Measurements from ENCODE around the gene AGFG2. TPM values are rescaled to one million over a fixed set of nuclear protein-coding genes. Genes with fewer than 3 reads are reported as not detected.

The AGFG2 gene
- total RNA-seq, 4 donors from 2014 or later, result 47.1 to 62.7 (median 58.6) TPM

DNA sequence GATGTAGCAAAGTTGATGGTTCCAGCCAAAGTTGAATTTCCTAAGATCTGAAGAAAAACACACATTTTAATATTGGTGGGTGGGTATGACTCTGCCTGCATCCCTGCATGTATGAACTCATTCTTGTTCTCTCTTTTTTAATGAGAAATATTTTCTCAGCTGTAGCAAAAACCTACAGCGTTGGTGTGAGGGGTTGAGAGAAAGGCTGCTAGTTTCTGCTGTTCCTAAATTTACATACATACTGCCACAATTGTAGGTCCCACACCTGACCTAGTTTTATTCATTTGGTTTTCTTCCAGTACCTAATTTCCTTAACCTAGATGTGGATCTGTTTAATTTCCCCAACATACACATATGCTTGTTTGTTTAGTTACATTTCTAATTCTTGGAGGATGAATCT lies 4.6 kb downstream of the AGFG2 start:
- intact Hi-C loops (cut with DNase I; ENCODE audit: low total_unique reads), result no loop called here
- no peak for DNase-seq (ENCODE audit: low spot score in 2 of 2)
- TF ChIP-seq, protein P1, sequence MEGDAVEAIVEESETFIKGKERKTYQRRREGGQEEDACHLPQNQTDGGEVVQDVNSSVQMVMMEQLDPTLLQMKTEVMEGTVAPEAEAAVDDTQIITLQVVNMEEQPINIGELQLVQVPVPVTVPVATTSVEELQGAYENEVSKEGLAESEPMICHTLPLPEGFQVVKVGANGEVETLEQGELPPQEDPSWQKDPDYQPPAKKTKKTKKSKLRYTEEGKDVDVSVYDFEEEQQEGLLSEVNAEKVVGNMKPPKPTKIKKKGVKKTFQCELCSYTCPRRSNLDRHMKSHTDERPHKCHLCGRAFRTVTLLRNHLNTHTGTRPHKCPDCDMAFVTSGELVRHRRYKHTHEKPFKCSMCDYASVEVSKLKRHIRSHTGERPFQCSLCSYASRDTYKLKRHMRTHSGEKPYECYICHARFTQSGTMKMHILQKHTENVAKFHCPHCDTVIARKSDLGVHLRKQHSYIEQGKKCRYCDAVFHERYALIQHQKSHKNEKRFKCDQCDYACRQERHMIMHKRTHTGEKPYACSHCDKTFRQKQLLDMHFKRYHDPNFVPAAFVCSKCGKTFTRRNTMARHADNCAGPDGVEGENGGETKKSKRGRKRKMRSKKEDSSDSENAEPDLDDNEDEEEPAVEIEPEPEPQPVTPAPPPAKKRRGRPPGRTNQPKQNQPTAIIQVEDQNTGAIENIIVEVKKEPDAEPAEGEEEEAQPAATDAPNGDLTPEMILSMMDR (IDR thresholded peaks at IDR 0.05), result no peak
- no peak for TF ChIP-seq POLR2A (IDR thresholded peaks at IDR 0.05)
- WGBS, 2 donors, result 53% methylated on average over 1 of the region's 1 CpG
- no peak overlapping the region for H3K4me3 ChIP-seq (ENCODE audit: low read depth, poor library complexity, severe bottlenecking)

DNA sequence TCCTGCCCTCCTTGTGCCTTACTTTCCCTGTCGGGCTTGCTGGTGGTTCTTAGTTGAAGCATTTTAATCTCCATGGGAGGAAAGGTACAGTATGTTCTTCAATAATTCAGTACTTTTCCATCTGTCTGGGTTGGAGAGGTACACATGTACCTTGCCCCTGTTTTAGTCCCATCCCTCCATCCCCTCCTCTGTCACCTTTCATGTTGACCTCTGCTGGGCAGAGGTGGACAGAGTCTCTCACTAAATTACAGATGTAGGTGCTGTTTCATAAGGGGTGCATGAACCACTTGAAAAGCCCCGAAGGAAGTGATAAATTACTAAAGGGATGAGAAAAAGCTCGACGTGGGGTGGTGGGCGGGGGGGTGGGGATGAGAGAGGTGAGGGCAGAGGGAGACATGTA lies 5.4 kb downstream of the AGFG2 start:
- no peak overlapping the region for H3K4me3 ChIP-seq (ENCODE audit: low read depth, poor library complexity, severe bottlenecking)
- DNase-seq (ENCODE audit: low spot score in 2 of 2), result no peak
- intact Hi-C loops (cut with DNase I; ENCODE audit: low total_unique reads), result no loop called here
- TF ChIP-seq POLR2A (IDR thresholded peaks at IDR 0.05), result no peak
- TF ChIP-seq, protein P1 (IDR thresholded peaks at IDR 0.05), result no peak
- 37 to 46% methylated on average over 5 of the region's 5 CpGs for WGBS, 2 donors

DNA sequence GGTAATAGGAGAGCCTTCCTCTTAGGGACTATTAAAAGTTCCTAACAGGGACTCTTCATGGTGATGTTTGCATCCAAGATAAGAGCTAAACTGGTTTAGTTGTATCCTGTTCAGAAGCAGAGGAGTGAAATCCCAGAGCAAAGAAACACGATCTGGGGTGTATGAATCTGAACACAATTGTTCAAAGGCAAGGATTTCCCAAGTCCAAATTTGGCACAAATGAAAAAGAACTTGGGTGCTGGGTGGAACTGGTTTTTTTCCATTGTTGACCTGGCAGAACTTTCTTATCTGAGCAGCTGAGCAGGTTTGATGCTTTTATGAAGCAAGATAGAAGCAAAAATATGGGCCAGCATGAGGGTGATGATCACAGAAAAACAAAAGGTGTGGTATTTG lies 6.0 kb downstream of the AGFG2 start:
- WGBS, 2 donors, result 7 to 24% methylated on average over 1 of the region's 1 CpG
- intact Hi-C loops (cut with DNase I; ENCODE audit: low total_unique reads), result loop anchor here (5.0 kb wide), 1 partner anchor 127 kb away; the partner anchor contains the start of gene GNB2
- no peak for DNase-seq (ENCODE audit: low spot score in 2 of 2)
- no peak for TF ChIP-seq POLR2A (IDR thresholded peaks at IDR 0.05)
- TF ChIP-seq, protein P1 (IDR thresholded peaks at IDR 0.05), result no peak
- no peak overlapping the region for H3K4me3 ChIP-seq (ENCODE audit: low read depth, poor library complexity, severe bottlenecking)

DNA sequence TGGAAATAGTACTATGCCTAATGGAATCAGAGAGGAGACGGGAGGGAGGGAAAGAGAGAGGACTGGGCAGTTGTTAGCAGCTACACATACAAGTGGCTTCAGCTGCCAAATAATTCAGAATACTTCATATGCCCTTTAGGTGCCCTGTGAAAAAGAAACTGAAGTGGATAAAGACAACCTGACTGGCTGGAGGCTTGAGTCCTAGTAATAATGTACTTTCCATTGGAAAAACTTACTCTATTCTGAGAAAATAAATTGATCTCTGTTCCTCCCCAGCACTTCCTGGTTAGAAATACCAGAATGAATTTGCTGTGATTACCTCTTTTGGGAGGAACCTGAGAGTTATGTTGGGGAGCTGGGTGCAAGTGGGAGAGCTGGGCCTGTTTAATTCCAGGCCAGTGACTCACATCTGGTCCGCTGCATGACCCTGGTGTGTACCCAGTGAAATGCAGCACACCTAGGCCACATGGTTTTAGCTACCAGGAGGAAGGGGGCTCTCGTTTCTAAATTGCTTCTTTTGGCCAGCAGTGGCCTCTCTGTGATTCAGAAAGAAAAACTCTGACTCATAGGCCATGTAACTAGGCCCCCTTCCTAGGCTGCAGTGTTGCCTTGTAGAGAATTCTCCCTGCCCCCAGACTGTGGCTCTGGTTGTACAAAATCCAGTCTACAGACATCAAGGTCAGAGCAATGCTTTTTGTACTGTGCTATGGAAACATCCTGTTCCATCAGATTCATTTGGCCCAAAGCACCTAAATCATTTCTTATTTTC lies 6.5 kb downstream of the AGFG2 start:
- 23 to 37% methylated on average over 3 of the region's 3 CpGs for WGBS, 2 donors
- DNase-seq (ENCODE audit: low spot score in 2 of 2), result no peak
- H3K4me3 ChIP-seq (ENCODE audit: low read depth, poor library complexity, severe bottlenecking), result no peak overlapping the region
- TF ChIP-seq, protein P1 (IDR thresholded peaks at IDR 0.05), result no peak
- no peak for TF ChIP-seq POLR2A (IDR thresholded peaks at IDR 0.05)
- intact Hi-C loops (cut with DNase I; ENCODE audit: low total_unique reads), result loop anchor here (5.0 kb wide), 1 partner anchor 127 kb away; the partner anchor contains the start of gene GNB2

DNA sequence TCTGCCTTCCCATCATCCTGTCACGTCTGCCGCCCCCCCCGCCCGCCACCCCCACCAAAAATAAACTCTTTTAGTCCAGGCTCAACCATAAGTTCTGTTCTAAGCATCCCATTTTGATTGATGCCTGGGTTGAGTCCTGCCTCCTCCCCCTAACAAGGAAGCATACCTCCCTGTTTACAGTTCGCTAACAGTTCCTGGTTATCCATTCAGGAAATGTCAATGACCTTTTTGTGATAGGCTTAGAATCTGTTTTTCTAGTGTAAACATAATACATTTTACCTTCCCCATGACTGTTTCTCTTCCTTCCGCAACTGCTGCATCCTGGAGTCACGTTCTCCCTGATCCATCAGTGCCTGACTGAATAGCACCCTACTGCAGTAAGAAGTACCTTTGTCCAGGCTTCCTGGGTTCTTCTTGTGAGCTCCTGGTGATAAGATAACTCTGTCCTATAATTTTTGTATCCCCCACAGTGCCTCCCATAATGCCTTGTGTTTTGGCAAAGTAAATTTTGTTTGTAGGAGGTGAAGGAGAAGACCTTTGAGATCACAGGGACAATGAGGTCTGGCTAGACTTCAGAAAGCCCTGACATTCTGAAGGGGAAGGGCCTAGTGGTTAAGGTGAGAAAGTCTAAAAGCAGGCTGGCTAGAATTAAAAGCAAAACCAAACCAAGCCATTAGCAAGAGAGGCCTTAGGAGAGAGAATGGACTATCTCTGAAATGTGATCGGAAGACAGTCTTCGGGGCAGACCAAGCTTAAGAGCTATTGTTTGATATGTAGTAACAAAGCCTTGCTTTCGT lies 7.3 kb downstream of the AGFG2 start:
- TF ChIP-seq, protein P1 (IDR thresholded peaks at IDR 0.05), result no peak
- TF ChIP-seq POLR2A (IDR thresholded peaks at IDR 0.05), result no peak
- DNase-seq (ENCODE audit: low spot score in 2 of 2), result no peak
- no peak overlapping the region for H3K4me3 ChIP-seq (ENCODE audit: low read depth, poor library complexity, severe bottlenecking)
- WGBS, 2 donors, result 68 to 70% methylated on average over 10 of the region's 10 CpGs
- intact Hi-C loops (cut with DNase I; ENCODE audit: low total_unique reads), result loop anchor here (5.0 kb wide), 1 partner anchor 126 kb away; the partner anchor contains the start of gene GNB2

Measured in lower leg skin (tissue), 4 donors.